Stomach (tissue), 4 donors: Measurements from ENCODE around the gene SNX13.

Experiments
- POLR2A ChIP-seq, 4 donors: fragments of 450-650 bp; IDR thresholded peaks; one replicate each; pipeline ENCODE4 v1.6.1; 2016; ENCODE audit warnings: antibody characterized with exemption in 4 of 4, control low read depth in 2 of 4, mild to moderate bottlenecking in 1 of 4, moderate library complexity in 1 of 4
- TF ChIP-seq, protein P1 (sequence below), 7 experiments: fragments of 450-650 bp in 4 of 7; fragments of 200-600 bp in 3 of 7; sonication (generic) in 3 of 7; IDR thresholded peaks; one replicate each; pipeline ENCODE4 v1.5.1; 2016 to 2019; ENCODE audit warnings: antibody characterized with exemption in 7 of 7, control low read depth in 2 of 7, mild to moderate bottlenecking in 1 of 7

DNA sequence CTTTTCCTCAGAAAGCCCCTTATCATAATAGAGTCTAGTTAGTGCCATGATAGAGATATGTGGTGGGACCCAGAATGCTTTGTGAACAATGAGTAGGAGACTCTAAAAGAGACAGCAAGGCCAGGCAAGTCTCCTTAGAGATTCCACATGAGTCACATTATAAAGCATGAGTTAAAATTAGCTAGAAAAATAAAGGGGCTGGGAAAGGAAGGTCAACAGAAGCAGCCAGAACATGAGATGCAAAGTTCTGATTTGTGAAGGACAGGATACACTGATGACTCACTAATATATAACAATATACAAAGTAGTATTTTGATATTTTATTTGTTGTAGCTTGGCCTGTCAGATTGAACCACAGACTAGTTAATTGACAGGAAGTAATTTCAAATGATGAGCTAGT lies 25.3 kb upstream of the SNX13 start:
- TF ChIP-seq, protein P1, sequence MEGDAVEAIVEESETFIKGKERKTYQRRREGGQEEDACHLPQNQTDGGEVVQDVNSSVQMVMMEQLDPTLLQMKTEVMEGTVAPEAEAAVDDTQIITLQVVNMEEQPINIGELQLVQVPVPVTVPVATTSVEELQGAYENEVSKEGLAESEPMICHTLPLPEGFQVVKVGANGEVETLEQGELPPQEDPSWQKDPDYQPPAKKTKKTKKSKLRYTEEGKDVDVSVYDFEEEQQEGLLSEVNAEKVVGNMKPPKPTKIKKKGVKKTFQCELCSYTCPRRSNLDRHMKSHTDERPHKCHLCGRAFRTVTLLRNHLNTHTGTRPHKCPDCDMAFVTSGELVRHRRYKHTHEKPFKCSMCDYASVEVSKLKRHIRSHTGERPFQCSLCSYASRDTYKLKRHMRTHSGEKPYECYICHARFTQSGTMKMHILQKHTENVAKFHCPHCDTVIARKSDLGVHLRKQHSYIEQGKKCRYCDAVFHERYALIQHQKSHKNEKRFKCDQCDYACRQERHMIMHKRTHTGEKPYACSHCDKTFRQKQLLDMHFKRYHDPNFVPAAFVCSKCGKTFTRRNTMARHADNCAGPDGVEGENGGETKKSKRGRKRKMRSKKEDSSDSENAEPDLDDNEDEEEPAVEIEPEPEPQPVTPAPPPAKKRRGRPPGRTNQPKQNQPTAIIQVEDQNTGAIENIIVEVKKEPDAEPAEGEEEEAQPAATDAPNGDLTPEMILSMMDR (IDR thresholded peaks at IDR 0.05), result no peak
- no peak for TF ChIP-seq POLR2A (IDR thresholded peaks at IDR 0.05)
